ENCODE measurements around the gene TAF6L. TPM values are rescaled to one million over a fixed set of nuclear protein-coding genes. Genes with fewer than 3 reads are reported as not detected.

Gene TAF6L
- total and polyA plus RNA-seq, 2 of the 8 experiments (the other 6 are each of a cell fraction or from before 2014, with no cell fraction given) = 24.8 to 31.9 TPM

DNA sequence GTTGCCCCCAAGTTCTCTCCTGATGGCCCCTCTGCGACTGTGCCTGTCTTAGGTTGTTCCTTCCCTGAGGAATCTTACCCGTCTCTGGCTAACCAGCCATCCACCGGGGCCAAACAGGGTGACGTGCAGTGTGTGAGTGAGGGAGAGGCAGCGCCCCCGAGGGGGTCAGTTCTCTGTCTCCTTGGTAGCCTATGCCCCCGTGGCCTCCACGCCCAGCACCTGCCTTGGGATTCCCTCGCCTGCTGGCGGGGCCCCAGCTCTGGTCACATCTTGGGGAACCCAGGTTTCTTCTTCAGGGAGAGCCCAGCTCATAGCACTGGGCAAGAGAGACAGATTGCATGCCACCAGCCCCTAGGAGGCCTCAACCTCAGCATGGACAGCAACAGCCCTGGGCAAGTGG lies 28.3 kb downstream of the TAF6L start (continued):
- TF ChIP-seq, protein P1, sequence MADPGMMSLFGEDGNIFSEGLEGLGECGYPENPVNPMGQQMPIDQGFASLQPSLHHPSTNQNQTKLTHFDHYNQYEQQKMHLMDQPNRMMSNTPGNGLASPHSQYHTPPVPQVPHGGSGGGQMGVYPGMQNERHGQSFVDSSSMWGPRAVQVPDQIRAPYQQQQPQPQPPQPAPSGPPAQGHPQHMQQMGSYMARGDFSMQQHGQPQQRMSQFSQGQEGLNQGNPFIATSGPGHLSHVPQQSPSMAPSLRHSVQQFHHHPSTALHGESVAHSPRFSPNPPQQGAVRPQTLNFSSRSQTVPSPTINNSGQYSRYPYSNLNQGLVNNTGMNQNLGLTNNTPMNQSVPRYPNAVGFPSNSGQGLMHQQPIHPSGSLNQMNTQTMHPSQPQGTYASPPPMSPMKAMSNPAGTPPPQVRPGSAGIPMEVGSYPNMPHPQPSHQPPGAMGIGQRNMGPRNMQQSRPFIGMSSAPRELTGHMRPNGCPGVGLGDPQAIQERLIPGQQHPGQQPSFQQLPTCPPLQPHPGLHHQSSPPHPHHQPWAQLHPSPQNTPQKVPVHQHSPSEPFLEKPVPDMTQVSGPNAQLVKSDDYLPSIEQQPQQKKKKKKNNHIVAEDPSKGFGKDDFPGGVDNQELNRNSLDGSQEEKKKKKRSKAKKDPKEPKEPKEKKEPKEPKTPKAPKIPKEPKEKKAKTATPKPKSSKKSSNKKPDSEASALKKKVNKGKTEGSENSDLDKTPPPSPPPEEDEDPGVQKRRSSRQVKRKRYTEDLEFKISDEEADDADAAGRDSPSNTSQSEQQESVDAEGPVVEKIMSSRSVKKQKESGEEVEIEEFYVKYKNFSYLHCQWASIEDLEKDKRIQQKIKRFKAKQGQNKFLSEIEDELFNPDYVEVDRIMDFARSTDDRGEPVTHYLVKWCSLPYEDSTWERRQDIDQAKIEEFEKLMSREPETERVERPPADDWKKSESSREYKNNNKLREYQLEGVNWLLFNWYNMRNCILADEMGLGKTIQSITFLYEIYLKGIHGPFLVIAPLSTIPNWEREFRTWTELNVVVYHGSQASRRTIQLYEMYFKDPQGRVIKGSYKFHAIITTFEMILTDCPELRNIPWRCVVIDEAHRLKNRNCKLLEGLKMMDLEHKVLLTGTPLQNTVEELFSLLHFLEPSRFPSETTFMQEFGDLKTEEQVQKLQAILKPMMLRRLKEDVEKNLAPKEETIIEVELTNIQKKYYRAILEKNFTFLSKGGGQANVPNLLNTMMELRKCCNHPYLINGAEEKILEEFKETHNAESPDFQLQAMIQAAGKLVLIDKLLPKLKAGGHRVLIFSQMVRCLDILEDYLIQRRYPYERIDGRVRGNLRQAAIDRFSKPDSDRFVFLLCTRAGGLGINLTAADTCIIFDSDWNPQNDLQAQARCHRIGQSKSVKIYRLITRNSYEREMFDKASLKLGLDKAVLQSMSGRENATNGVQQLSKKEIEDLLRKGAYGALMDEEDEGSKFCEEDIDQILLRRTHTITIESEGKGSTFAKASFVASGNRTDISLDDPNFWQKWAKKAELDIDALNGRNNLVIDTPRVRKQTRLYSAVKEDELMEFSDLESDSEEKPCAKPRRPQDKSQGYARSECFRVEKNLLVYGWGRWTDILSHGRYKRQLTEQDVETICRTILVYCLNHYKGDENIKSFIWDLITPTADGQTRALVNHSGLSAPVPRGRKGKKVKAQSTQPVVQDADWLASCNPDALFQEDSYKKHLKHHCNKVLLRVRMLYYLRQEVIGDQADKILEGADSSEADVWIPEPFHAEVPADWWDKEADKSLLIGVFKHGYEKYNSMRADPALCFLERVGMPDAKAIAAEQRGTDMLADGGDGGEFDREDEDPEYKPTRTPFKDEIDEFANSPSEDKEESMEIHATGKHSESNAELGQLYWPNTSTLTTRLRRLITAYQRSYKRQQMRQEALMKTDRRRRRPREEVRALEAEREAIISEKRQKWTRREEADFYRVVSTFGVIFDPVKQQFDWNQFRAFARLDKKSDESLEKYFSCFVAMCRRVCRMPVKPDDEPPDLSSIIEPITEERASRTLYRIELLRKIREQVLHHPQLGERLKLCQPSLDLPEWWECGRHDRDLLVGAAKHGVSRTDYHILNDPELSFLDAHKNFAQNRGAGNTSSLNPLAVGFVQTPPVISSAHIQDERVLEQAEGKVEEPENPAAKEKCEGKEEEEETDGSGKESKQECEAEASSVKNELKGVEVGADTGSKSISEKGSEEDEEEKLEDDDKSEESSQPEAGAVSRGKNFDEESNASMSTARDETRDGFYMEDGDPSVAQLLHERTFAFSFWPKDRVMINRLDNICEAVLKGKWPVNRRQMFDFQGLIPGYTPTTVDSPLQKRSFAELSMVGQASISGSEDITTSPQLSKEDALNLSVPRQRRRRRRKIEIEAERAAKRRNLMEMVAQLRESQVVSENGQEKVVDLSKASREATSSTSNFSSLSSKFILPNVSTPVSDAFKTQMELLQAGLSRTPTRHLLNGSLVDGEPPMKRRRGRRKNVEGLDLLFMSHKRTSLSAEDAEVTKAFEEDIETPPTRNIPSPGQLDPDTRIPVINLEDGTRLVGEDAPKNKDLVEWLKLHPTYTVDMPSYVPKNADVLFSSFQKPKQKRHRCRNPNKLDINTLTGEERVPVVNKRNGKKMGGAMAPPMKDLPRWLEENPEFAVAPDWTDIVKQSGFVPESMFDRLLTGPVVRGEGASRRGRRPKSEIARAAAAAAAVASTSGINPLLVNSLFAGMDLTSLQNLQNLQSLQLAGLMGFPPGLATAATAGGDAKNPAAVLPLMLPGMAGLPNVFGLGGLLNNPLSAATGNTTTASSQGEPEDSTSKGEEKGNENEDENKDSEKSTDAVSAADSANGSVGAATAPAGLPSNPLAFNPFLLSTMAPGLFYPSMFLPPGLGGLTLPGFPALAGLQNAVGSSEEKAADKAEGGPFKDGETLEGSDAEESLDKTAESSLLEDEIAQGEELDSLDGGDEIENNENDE (IDR thresholded peaks at IDR 0.05; ENCODE audit: insufficient replicate concordance, low read length) = no peak
- no peak for TF ChIP-seq NANOG (IDR thresholded peaks at IDR 0.05; ENCODE audit: insufficient read depth, low read depth, low read length, poor library complexity, severe bottlenecking)
- no peak for TF ChIP-seq SUZ12 (IDR thresholded peaks at IDR 0.05; ENCODE audit: low read length)
- no peak for TF ChIP-seq ZNF274 (IDR thresholded peaks at IDR 0.05; ENCODE audit: borderline replicate concordance, extremely low read depth, low read length)
- TF ChIP-seq BRCA1 (IDR thresholded peaks at IDR 0.05; ENCODE audit: low read depth, low read length) = no peak
- TF ChIP-seq CHD1 (IDR thresholded peaks at IDR 0.05; ENCODE audit: low read depth, low read length) = no peak
- TF ChIP-seq SIX5 (IDR thresholded peaks at IDR 0.05; ENCODE audit: low read depth, low read length) = no peak
- TF ChIP-seq CBX5 (IDR thresholded peaks at IDR 0.05; ENCODE audit: low read depth, low read length) = no peak
- no peak for TF ChIP-seq SP2 (IDR thresholded peaks at IDR 0.05; ENCODE audit: low read length)
- TF ChIP-seq GTF2F1 (IDR thresholded peaks at IDR 0.05; ENCODE audit: borderline replicate concordance, low read depth, low read length) = no peak
- no peak for TF ChIP-seq JUND (IDR thresholded peaks at IDR 0.05; ENCODE audit: low read length)
- no peak for TF ChIP-seq YY1 (IDR thresholded peaks at IDR 0.05; ENCODE audit: low read depth, low read length)
- TF ChIP-seq TAF1 (IDR thresholded peaks at IDR 0.05; ENCODE audit: low read depth, low read length) = no peak

All from H1 (cell line).